HFFc6 (cell line): ENCODE results near the gene USP48. TPM values are rescaled to one million over a fixed set of nuclear protein-coding genes. Genes with fewer than 3 reads are reported as not detected.

ENCODE experiments used
- DNase-seq: peaks from one replicate; pipeline ENCODE4 v3.0.0-alpha.2; 2018
- H3K27ac Mint-ChIP-seq: 2 replicates; pipeline ENCODE4 v1.8.0; 2020; ENCODE audit warnings: mild to moderate bottlenecking, mixed read lengths
- H3K27me3 Mint-ChIP-seq: 2 replicates; pipeline ENCODE4 v1.8.0; 2021; ENCODE audit warnings: mild to moderate bottlenecking, moderate library complexity, mixed read lengths; ENCODE audit not compliant: insufficient read depth
- H3K36me3 Mint-ChIP-seq: 2 replicates; pipeline ENCODE4 v1.8.0; 2021; ENCODE audit warnings: low read depth, mixed read lengths
- H3K4me1 Mint-ChIP-seq: 2 replicates; pipeline ENCODE4 v1.8.0; 2020; ENCODE audit warnings: low read depth, mixed read lengths
- H3K4me3 Mint-ChIP-seq: 2 replicates; pipeline ENCODE4 v1.8.0; 2020; ENCODE audit warnings: mild to moderate bottlenecking, moderate library complexity, mixed read lengths
- H3K9me3 Mint-ChIP-seq: 2 replicates; pipeline ENCODE4 v1.8.0; 2020; ENCODE audit warnings: mild to moderate bottlenecking, mixed read lengths
- total RNA-seq, 6 experiments: library from RNA; stranded (reverse); fragmentation: NEBNext Ultra II Directional; extraction: Animal tissue kit (Norgen Biotek cat#: 25700); gene quantifications; 2 replicates in 1 of 6; 3 replicates in 5 of 6; pipeline ENCODE4 v1.2.3, GENCODE V29; 2021
- TF ChIP-seq, protein P1 (sequence below): fragments of 200-600 bp; sonication (generic); IDR thresholded peaks from 2 replicates; pipeline ENCODE4 v1.5.0; 2021; ENCODE audit warnings: antibody characterized with exemption, mild to moderate bottlenecking

Gene USP48
- total RNA-seq, 6 experiments from 2014 or later: 45.0 to 54.2 (median 51.1) TPM

DNA sequence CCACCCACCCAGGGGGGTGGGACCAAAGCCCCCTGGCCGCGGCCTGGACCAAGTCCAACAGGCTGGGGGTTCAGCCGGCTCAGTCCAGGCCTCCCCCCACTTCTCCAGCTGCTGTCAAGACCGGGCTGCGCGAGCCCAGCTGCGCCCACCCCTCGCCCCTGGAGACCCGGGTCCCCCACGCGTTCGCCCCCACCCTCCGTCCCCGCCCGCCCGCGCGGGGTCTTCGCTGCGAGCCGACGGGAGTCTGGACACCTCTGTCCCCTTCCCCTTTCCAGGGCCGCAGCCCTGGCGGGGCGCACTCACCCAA is 114.0 kb downstream of the USP48 start:
- DNase-seq: no peak
- TF ChIP-seq, protein P1, sequence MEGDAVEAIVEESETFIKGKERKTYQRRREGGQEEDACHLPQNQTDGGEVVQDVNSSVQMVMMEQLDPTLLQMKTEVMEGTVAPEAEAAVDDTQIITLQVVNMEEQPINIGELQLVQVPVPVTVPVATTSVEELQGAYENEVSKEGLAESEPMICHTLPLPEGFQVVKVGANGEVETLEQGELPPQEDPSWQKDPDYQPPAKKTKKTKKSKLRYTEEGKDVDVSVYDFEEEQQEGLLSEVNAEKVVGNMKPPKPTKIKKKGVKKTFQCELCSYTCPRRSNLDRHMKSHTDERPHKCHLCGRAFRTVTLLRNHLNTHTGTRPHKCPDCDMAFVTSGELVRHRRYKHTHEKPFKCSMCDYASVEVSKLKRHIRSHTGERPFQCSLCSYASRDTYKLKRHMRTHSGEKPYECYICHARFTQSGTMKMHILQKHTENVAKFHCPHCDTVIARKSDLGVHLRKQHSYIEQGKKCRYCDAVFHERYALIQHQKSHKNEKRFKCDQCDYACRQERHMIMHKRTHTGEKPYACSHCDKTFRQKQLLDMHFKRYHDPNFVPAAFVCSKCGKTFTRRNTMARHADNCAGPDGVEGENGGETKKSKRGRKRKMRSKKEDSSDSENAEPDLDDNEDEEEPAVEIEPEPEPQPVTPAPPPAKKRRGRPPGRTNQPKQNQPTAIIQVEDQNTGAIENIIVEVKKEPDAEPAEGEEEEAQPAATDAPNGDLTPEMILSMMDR: no peak
- Mint-ChIP-seq H3K27ac (no peak overlapping the region), H3K36me3 (no peaks in the 10 kb centered on the region), H3K4me3 (no peak overlapping the region), H3K4me1 (peaks cover 48% of the 10 kb centered on the region), H3K27me3 (peaks cover 39% of the 10 kb centered on the region), H3K9me3 (no peaks in the 10 kb centered on the region)

DNA sequence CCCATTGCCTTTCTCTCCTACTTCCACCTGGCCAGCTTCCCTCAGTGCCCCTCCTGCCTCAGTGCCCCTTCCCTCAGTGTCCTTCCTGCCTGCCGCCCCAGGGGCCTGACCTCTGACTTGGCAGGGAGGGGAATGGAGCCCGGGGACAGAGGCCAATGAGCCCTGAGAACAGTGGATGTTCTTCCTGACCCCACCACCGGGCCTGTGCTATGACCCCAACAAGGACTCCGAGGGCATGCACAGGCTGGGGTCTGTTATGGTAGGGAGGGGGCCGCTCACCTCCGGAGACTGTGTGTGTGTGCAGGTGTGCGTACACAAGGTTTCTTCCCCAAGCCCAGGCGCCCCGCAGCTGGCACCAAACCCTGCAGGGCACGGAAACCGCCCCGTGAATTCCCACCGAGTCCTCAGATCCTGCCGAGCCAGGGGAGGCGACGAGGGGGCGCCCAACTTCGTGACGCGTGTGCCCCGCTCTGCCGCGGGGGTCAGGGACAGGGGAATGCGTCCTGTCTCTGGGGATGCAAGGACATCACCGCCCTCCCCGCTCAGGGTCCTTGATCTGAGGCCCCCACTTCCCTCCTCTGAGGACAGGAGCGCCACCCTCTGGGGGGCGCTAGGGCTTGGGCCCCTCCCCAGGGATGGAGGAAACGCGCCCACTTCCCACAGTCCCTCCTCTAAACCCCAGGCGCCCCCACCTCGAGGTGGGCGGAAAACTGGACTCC is 114.6 kb downstream of the USP48 start:
- Mint-ChIP-seq H3K27me3 (peaks cover 39% of the 10 kb centered on the region), H3K27ac (no peak overlapping the region), H3K4me1 (peaks cover 43% of the 10 kb centered on the region), H3K9me3 (no peaks in the 10 kb centered on the region), H3K4me3 (no peak overlapping the region), H3K36me3 (no peaks in the 10 kb centered on the region)
- no peak for DNase-seq
- TF ChIP-seq, protein P1: peak; percentile 36; the same call in 1 of the 2 replicates

DNA sequence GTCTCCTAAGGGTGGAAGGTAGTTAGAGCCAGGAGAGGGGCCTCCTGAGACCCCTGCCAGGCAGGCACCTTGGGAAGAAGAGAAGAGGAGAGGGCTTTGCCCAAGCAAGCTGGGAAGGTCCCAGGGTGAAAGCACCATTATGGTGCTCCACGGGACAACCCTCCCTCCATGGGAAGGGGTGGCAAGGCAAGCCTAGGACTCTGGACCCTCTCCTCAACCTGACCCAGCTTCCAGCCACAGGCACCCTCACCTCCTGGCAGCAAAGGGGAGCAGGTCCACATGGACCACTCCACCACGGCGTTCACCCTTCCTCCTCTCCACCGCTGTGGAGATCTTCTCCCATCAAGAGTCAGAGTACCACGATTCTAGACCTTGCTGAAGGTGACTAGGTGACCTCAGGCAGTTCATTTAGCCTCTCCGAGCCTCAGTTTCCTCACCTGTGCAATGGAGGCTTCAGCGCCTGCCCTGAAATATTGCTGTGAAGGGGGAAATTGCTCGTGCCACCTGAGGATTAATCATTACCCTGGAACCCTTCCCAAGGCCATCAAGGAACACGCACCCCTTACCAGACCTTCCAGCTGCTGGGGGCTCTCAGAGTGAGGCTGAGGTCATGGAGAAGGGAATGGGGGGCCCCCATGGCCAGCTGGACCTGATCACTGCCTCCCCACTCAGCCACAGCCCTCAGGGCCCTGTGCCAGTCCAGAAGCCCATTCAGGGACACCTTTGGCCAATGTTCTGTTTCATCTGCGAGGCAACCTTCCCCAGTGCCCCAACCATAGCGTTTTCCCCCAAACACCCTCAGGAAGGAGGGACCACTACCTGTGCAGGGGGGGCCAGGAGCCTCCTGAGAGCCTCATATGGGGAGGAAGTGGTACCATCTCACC is 115.4 kb downstream of the USP48 start:
- Mint-ChIP-seq H3K36me3 (no peaks in the 10 kb centered on the region), H3K27ac (no peak overlapping the region), H3K9me3 (no peaks in the 10 kb centered on the region), H3K4me3 (no peak overlapping the region), H3K27me3 (peaks cover 38% of the 10 kb centered on the region), H3K4me1 (peaks cover 35% of the 10 kb centered on the region)
- TF ChIP-seq, protein P1: no peak
- no peak for DNase-seq

DNA sequence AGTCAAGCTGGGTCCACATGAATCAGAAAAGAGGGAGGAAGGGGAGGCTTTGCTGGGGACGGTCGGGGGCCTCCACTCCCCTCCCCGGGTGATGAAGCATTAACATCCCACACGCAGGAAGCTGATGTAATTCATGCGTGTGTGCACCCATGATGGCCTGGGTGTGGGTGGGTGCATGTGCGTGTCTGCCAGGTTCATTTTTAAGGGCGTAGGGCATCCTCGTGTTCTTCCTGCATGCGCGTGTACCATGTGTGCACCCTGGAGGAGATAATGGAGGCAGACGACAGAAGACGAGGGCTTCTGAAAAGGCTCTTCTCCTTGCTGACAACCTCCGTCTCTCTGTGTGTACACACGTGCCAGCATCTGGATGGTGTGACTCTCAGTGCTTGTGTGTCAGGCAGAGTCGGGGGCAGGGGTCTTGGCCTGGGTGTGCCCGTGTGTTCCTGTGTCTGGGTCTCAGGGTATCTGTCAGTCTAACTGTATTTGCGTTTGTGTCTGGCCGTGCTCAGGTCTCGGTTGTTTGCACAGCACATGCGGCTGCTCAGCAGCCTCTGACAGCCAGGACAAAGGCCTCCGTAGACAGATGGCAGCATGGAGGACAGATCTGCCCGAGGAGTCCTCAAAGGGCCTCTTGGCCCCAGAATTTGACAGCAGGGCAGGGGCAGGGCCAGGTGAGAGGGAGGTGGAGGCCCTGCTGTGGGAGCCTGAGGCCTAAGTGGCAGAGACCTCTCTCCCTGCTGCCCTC is 116.2 kb downstream of the USP48 start:
- peaks cover 38% of the 10 kb centered on the region for H3K27me3 Mint-ChIP-seq
- H3K4me3 Mint-ChIP-seq: no peak overlapping the region
- no peaks in the 10 kb centered on the region for H3K9me3 Mint-ChIP-seq
- no peak overlapping the region for H3K27ac Mint-ChIP-seq
- TF ChIP-seq, protein P1: no peak
- no peak for DNase-seq
- H3K4me1 Mint-ChIP-seq: peaks cover 27% of the 10 kb centered on the region
- no peaks in the 10 kb centered on the region for H3K36me3 Mint-ChIP-seq

DNA sequence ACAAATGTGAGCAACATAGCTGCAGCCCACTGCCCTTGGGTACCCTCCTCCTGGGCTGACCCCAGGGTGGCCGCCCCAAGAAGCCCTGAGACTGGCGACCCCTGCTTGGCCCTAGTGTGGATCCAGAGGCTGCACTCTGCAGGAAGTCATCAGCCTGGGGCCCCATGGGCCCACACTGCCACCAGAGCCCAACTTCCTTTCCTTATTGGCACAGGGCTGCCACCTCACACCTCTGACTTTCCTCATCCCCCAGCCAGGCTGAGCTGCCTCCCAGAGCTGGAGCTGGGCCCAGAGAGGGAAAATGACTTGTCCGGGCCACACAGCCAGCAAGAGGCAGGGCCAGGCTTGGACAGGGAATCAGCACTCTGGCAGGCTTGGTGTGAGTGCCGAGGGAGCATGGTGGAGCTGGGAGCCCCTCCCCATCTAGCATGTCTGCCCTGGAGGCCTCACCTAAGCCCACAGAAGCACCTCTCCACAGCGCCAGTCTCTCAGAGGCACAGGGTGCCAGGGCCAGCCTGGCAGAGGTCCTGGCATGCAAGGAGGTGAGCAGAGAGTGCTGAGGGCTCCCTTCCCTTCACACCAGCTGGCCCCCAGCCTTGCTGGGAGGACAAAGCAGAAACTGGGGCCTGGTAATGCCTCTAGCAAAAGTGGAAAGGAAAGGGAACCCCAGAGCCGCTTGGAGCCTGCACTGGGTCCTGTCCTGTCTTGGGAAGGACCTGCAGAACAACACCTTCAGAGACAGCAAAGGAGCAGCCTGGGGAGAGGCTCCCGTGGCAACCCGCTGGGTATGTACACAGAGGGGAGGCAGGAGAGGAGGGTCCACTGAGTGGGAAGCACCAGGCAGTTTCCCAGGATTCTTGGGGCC is 117.0 kb downstream of the USP48 start:
- H3K4me1 Mint-ChIP-seq: peaks cover 19% of the 10 kb centered on the region

More for the DNA sequence above, 117.0 kb downstream of the USP48 start:
- H3K27me3 Mint-ChIP-seq: peaks cover 31% of the 10 kb centered on the region
- peak; percentile 6 for DNase-seq
- H3K9me3 Mint-ChIP-seq: no peaks in the 10 kb centered on the region
- TF ChIP-seq, protein P1: no peak
- no peak overlapping the region for H3K27ac Mint-ChIP-seq
- no peaks in the 10 kb centered on the region for H3K36me3 Mint-ChIP-seq
- no peak overlapping the region for H3K4me3 Mint-ChIP-seq
